ENCODE measurements around the gene SMAD4. TPM values are rescaled to one million over a fixed set of nuclear protein-coding genes. Genes with fewer than 3 reads are reported as not detected.
"Not testable (repeated sequence)": the region's sequence is repeated elsewhere in the genome, so short reads cannot be mapped to it uniquely, and the experiment has no call there.

Gene SMAD4
- total and polyA plus RNA-seq, 5 donors: 14.8 to 98.2 (median 92.0) TPM

GRCh38 chr18:51091270-51091669 lies 61.3 kb downstream of the SMAD4 start:
- 55% methylated on average over 5 of the region's 5 CpGs for WGBS
- no peaks in the 10 kb centered on the region for H3K27me3 ChIP-seq (ENCODE audit: control insufficient read depth, insufficient read depth)
- intact Hi-C loops (cut with DNase I): loop anchor here in 1 of 4 donors (10.0 kb wide), 1 partner anchor 64 kb away; no protein-coding TSS in a partner anchor
- H3K9me3 ChIP-seq (ENCODE audit: control insufficient read depth, low read length): no peaks in the 10 kb centered on the region
- no peaks in the 10 kb centered on the region for H3K4me1 ChIP-seq (ENCODE audit: control insufficient read depth, insufficient read depth, low read length)
- DNase-seq (no peak), ATAC-seq (peak in 1 of 2 donors; percentile 47)
- H3K4me3 ChIP-seq (ENCODE audit: low read length): no peak overlapping the region
- H3K27ac ChIP-seq (ENCODE audit: low read length): no peak overlapping the region

GRCh38 chr18:51092117-51092516 lies 62.1 kb downstream of the SMAD4 start:
- Histone ChIP-seq H3K27ac (ENCODE audit: low read length) (no peak overlapping the region), H3K27me3 (ENCODE audit: control insufficient read depth, insufficient read depth) (no peaks in the 10 kb centered on the region), H3K4me1 (ENCODE audit: control insufficient read depth, insufficient read depth, low read length) (no peaks in the 10 kb centered on the region), H3K9me3 (ENCODE audit: control insufficient read depth, low read length) (no peaks in the 10 kb centered on the region), H3K4me3 (ENCODE audit: low read length) (no peak overlapping the region)
- no peak for ATAC-seq
- DNase-seq: no peak
- intact Hi-C loops (cut with DNase I): loop anchor here in 1 of 4 donors (10.0 kb wide), 1 partner anchor 63 kb away; no protein-coding TSS in a partner anchor
- 48% methylated on average over 2 of the region's 2 CpGs for WGBS

GRCh38 chr18:51092967-51093366 lies 63.0 kb downstream of the SMAD4 start:
- not testable (repeated sequence) for H3K4me3 ChIP-seq (ENCODE audit: low read length)
- WGBS: 96% methylated on average over 1 of the region's 1 CpG

GRCh38 chr18:51097021-51097822 lies 67.2 kb downstream of the SMAD4 start:
- WGBS: 49% methylated on average over 6 of the region's 6 CpGs

More at GRCh38 chr18:51092967-51093366, 63.0 kb downstream of the SMAD4 start:
- DNase-seq; H3K4me1 ChIP-seq (ENCODE audit: control insufficient read depth, insufficient read depth, low read length); ATAC-seq; H3K9me3 ChIP-seq (ENCODE audit: control insufficient read depth, low read length); H3K27me3 ChIP-seq (ENCODE audit: control insufficient read depth, insufficient read depth); H3K27ac ChIP-seq (ENCODE audit: low read length): not testable (repeated sequence)
- intact Hi-C loops (cut with DNase I): loop anchor here in 1 of 4 donors (10.0 kb wide), 1 partner anchor 62 kb away; no protein-coding TSS in a partner anchor

GRCh38 chr18:51098082-51098481 lies 68.1 kb downstream of the SMAD4 start:
- DNase-seq (no peak), ATAC-seq (no peak)
- WGBS: 66% methylated on average over 5 of the region's 5 CpGs
- Histone ChIP-seq H3K4me1 (ENCODE audit: control insufficient read depth, insufficient read depth, low read length) (peaks cover 3% of the 10 kb centered on the region), H3K27me3 (ENCODE audit: control insufficient read depth, insufficient read depth) (no peaks in the 10 kb centered on the region), H3K9me3 (ENCODE audit: control insufficient read depth, low read length) (no peaks in the 10 kb centered on the region), H3K27ac (ENCODE audit: low read length) (no peak overlapping the region), H3K4me3 (ENCODE audit: low read length) (no peak overlapping the region)
- intact Hi-C loops (cut with DNase I): loop anchor here in 1 of 4 donors (10.0 kb wide), 1 partner anchor 57 kb away; no protein-coding TSS in a partner anchor

More at GRCh38 chr18:51097021-51097822, 67.2 kb downstream of the SMAD4 start:
- peaks cover 3% of the 10 kb centered on the region for H3K4me1 ChIP-seq (ENCODE audit: control insufficient read depth, insufficient read depth, low read length)
- intact Hi-C loops (cut with DNase I): loop anchor here in 1 of 4 donors (10.0 kb wide), 1 partner anchor 58 kb away; no protein-coding TSS in a partner anchor
- no peaks in the 10 kb centered on the region for H3K27me3 ChIP-seq (ENCODE audit: control insufficient read depth, insufficient read depth)
- DNase-seq (no peak), ATAC-seq (no peak)
- H3K9me3 ChIP-seq (ENCODE audit: control insufficient read depth, low read length): no peaks in the 10 kb centered on the region
- no peak overlapping the region for H3K4me3 ChIP-seq (ENCODE audit: low read length)
- H3K27ac ChIP-seq (ENCODE audit: low read length): no peak overlapping the region

- WGBS: 89% methylated on average over 1 of the region's 1 CpG
- intact Hi-C loops (cut with DNase I): loop anchor here in 1 of 4 donors (10.0 kb wide), 1 partner anchor 56 kb away; no protein-coding TSS in a partner anchor
- no peak overlapping the region for H3K4me3 ChIP-seq (ENCODE audit: low read length)
- peaks cover 3% of the 10 kb centered on the region for H3K4me1 ChIP-seq (ENCODE audit: control insufficient read depth, insufficient read depth, low read length)
- no peaks in the 10 kb centered on the region for H3K9me3 ChIP-seq (ENCODE audit: control insufficient read depth, low read length)
- H3K27me3 ChIP-seq (ENCODE audit: control insufficient read depth, insufficient read depth): no peaks in the 10 kb centered on the region
- no peak overlapping the region for H3K27ac ChIP-seq (ENCODE audit: low read length)
- ATAC-seq (no peak), DNase-seq (no peak)
Measured at GRCh38 chr18:51098513-51098912, 68.5 kb downstream of the SMAD4 start.

GRCh38 chr18:51100385-51101120 lies 70.5 kb downstream of the SMAD4 start:
- H3K4me1 ChIP-seq (ENCODE audit: control insufficient read depth, insufficient read depth, low read length): peaks cover 3% of the 10 kb centered on the region
- H3K27me3 ChIP-seq (ENCODE audit: control insufficient read depth, insufficient read depth): no peaks in the 10 kb centered on the region
- no peaks in the 10 kb centered on the region for H3K9me3 ChIP-seq (ENCODE audit: control insufficient read depth, low read length)
- intact Hi-C loops (cut with DNase I): loop anchor here in 2 of 4 donors (10.0 kb wide), 1 partner anchor 284 kb away; no protein-coding TSS in a partner anchor
- DNase-seq: no peak
- H3K27ac ChIP-seq (ENCODE audit: low read length): no peak overlapping the region
- 77% methylated on average over 8 of the region's 8 CpGs for WGBS
- no peak for ATAC-seq
- H3K4me3 ChIP-seq (ENCODE audit: low read length): no peak overlapping the region

- no peak overlapping the region for H3K4me3 ChIP-seq (ENCODE audit: low read length)
- ATAC-seq (no peak), DNase-seq (no peak)
- 64% methylated on average over 6 of the region's 6 CpGs for WGBS
- no peak overlapping the region for H3K27ac ChIP-seq (ENCODE audit: low read length)
- no peaks in the 10 kb centered on the region for H3K4me1 ChIP-seq (ENCODE audit: control insufficient read depth, insufficient read depth, low read length)
- intact Hi-C loops (cut with DNase I): loop anchor here in 2 of 4 donors (10.0 kb wide), 1 partner anchor 278 kb away; no protein-coding TSS in a partner anchor
- H3K27me3 ChIP-seq (ENCODE audit: control insufficient read depth, insufficient read depth): no peaks in the 10 kb centered on the region
- H3K9me3 ChIP-seq (ENCODE audit: control insufficient read depth, low read length): no peaks in the 10 kb centered on the region
Measured at GRCh38 chr18:51107082-51107481, 77.1 kb downstream of the SMAD4 start.

GRCh38 chr18:51107598-51108305 lies 77.7 kb downstream of the SMAD4 start:
- WGBS: 65% methylated on average over 9 of the region's 9 CpGs
- no peaks in the 10 kb centered on the region for H3K27me3 ChIP-seq (ENCODE audit: control insufficient read depth, insufficient read depth)
- intact Hi-C loops (cut with DNase I): loop anchor here in 2 of 4 donors (10.0 kb wide), 1 partner anchor 277 kb away; no protein-coding TSS in a partner anchor
- ATAC-seq (no peak), DNase-seq (no peak)
- no peaks in the 10 kb centered on the region for H3K4me1 ChIP-seq (ENCODE audit: control insufficient read depth, insufficient read depth, low read length)
- H3K4me3 ChIP-seq (ENCODE audit: low read length): no peak overlapping the region
- H3K9me3 ChIP-seq (ENCODE audit: control insufficient read depth, low read length): no peaks in the 10 kb centered on the region
- H3K27ac ChIP-seq (ENCODE audit: low read length): no peak overlapping the region

GRCh38 chr18:51108330-51108729 lies 78.3 kb downstream of the SMAD4 start:
- 84% methylated on average over 5 of the region's 5 CpGs for WGBS
- DNase-seq: no peak
- no peak for ATAC-seq
- H3K9me3 ChIP-seq (ENCODE audit: control insufficient read depth, low read length): no peaks in the 10 kb centered on the region
- no peaks in the 10 kb centered on the region for H3K27me3 ChIP-seq (ENCODE audit: control insufficient read depth, insufficient read depth)
- no peak overlapping the region for H3K4me3 ChIP-seq (ENCODE audit: low read length)
- no peak overlapping the region for H3K27ac ChIP-seq (ENCODE audit: low read length)
- no peaks in the 10 kb centered on the region for H3K4me1 ChIP-seq (ENCODE audit: control insufficient read depth, insufficient read depth, low read length)
- intact Hi-C loops (cut with DNase I): loop anchor here in 2 of 4 donors (10.0 kb wide), 1 partner anchor 276 kb away; no protein-coding TSS in a partner anchor

Measured in right cardiac atrium (tissue), 5 donors.